Lower lobe of right lung (tissue), 2 donors: Measurements from ENCODE around the gene TEX9. TPM values are rescaled to one million over a fixed set of nuclear protein-coding genes. Genes with fewer than 3 reads are reported as not detected.
A peak's percentile ranks its signal among the peaks of the same experiment; 100 is the strongest.

Experiments used
- ATAC-seq, 2 donors: fragments of 200-7000 bp; cut with Tn5 transposase; one replicate each; pipeline ENCODE4 v1.9.1; 2020 to 2022; ENCODE audit warnings: mild to moderate bottlenecking in 2 of 2, moderate library complexity in 2 of 2
- DNase-seq: peaks from one replicate; pipeline ENCODE4 v3.0.0-alpha.2; 2020
- H3K27ac ChIP-seq: fragments of 200-600 bp; one replicate; pipeline ENCODE4 v1.8.0; 2022
- H3K27me3 ChIP-seq: fragments of 200-600 bp; one replicate; pipeline ENCODE4 v1.8.0; 2022; ENCODE audit warnings: low read depth
- H3K36me3 ChIP-seq: fragments of 200-600 bp; one replicate; pipeline ENCODE4 v1.8.0; 2022; ENCODE audit warnings: mild to moderate bottlenecking
- H3K4me1 ChIP-seq: fragments of 200-600 bp; one replicate; pipeline ENCODE4 v1.8.0; 2022
- H3K4me3 ChIP-seq: fragments of 200-600 bp; one replicate; pipeline ENCODE4 v1.8.0; 2022; ENCODE audit warnings: mild to moderate bottlenecking
- H3K9me3 ChIP-seq: fragments of 200-600 bp; one replicate; pipeline ENCODE4 v1.8.0; 2022
- CTCF ChIP-seq: fragments of 200-600 bp; IDR thresholded peaks from one replicate; pipeline ENCODE4 v1.8.0; 2022; ENCODE audit warnings: antibody characterized with exemption, mild to moderate bottlenecking
- intact Hi-C: fragments of 100-400 bp; cut with DNase I; formaldehyde crosslinking; loops from one replicate; pipeline ENCODE4 v1.11.0; 2022
- total RNA-seq: library from RNA; stranded (reverse); fragmentation: NEBNext Ultra II Directional; extraction: Animal tissue kit (Norgen Biotek cat#: 25700); gene quantifications from one replicate; pipeline ENCODE4 v1.2.1, GENCODE V29; 2021
- donor health status: DM: no; HTN: yes; CAD: no; lungs with severe emphysema.

TEX9 gene
- total RNA-seq, 1 donor from 2014 or later, result 11.6 TPM

GRCh38 chr15:56325186-56325585 lies 40.0 kb upstream of the TEX9 start:
- intact Hi-C loops, result no loop called here
- no peak for TF ChIP-seq CTCF
- no peaks in the 10 kb centered on the region for H3K27me3 ChIP-seq
- H3K4me3 ChIP-seq, result no peak overlapping the region
- H3K4me1 ChIP-seq, result no peaks in the 10 kb centered on the region
- no peak overlapping the region for H3K27ac ChIP-seq
- ATAC-seq, result no peak
- no peak for DNase-seq
- no peaks in the 10 kb centered on the region for H3K36me3 ChIP-seq
- no peaks in the 10 kb centered on the region for H3K9me3 ChIP-seq

- intact Hi-C loops, result no loop called here
- ATAC-seq, result peak in 1 of 2 donors; percentile 34
- no peak for DNase-seq
- Histone ChIP-seq H3K4me1 (no peaks in the 10 kb centered on the region), H3K9me3 (no peaks in the 10 kb centered on the region), H3K4me3 (no peak overlapping the region), H3K27me3 (no peaks in the 10 kb centered on the region), H3K36me3 (no peaks in the 10 kb centered on the region), H3K27ac (no peak overlapping the region)
- no peak for TF ChIP-seq CTCF
Observed at GRCh38 chr15:56327721-56328502, 37.3 kb upstream of the TEX9 start.

- no peak overlapping the region for H3K27ac ChIP-seq
- H3K9me3 ChIP-seq, result no peaks in the 10 kb centered on the region
- no peaks in the 10 kb centered on the region for H3K36me3 ChIP-seq
- H3K4me1 ChIP-seq, result no peaks in the 10 kb centered on the region
- ATAC-seq (no peak), DNase-seq (no peak)
- no peak for TF ChIP-seq CTCF
- no peak overlapping the region for H3K4me3 ChIP-seq
- no peaks in the 10 kb centered on the region for H3K27me3 ChIP-seq
- intact Hi-C loops, result no loop called here
Observed at GRCh38 chr15:56337084-56337725, 28.0 kb upstream of the TEX9 start.

GRCh38 chr15:56339594-56339993 lies 25.6 kb upstream of the TEX9 start:
- DNase-seq (no peak), ATAC-seq (no peak)
- no peak for TF ChIP-seq CTCF
- H3K27me3 ChIP-seq, result no peaks in the 10 kb centered on the region
- no peaks in the 10 kb centered on the region for H3K9me3 ChIP-seq
- no peaks in the 10 kb centered on the region for H3K36me3 ChIP-seq
- intact Hi-C loops, result no loop called here
- no peak overlapping the region for H3K4me3 ChIP-seq
- no peaks in the 10 kb centered on the region for H3K4me1 ChIP-seq
- no peak overlapping the region for H3K27ac ChIP-seq

GRCh38 chr15:56341201-56341600 lies 24.0 kb upstream of the TEX9 start:
- intact Hi-C loops, result no loop called here
- Histone ChIP-seq H3K27ac (no peak overlapping the region), H3K9me3 (no peaks in the 10 kb centered on the region), H3K27me3 (no peaks in the 10 kb centered on the region), H3K36me3 (no peaks in the 10 kb centered on the region), H3K4me3 (no peak overlapping the region), H3K4me1 (no peaks in the 10 kb centered on the region)
- TF ChIP-seq CTCF, result no peak
- DNase-seq (no peak), ATAC-seq (no peak)
